Stomach (tissue), 4 donors: ENCODE data around the gene FNDC10.

Experiments
- POLR2A ChIP-seq, 4 donors: fragments of 450-650 bp; IDR thresholded peaks; one replicate each; pipeline ENCODE4 v1.6.1; 2016; ENCODE audit warnings: antibody characterized with exemption in 4 of 4, control low read depth in 2 of 4, mild to moderate bottlenecking in 1 of 4, moderate library complexity in 1 of 4
- TF ChIP-seq, protein P1 (sequence below), 7 experiments: fragments of 450-650 bp in 4 of 7; fragments of 200-600 bp in 3 of 7; sonication (generic) in 3 of 7; IDR thresholded peaks; one replicate each; pipeline ENCODE4 v1.5.1; 2016 to 2019; ENCODE audit warnings: antibody characterized with exemption in 7 of 7, control low read depth in 2 of 7, mild to moderate bottlenecking in 1 of 7

- TF ChIP-seq, protein P1, sequence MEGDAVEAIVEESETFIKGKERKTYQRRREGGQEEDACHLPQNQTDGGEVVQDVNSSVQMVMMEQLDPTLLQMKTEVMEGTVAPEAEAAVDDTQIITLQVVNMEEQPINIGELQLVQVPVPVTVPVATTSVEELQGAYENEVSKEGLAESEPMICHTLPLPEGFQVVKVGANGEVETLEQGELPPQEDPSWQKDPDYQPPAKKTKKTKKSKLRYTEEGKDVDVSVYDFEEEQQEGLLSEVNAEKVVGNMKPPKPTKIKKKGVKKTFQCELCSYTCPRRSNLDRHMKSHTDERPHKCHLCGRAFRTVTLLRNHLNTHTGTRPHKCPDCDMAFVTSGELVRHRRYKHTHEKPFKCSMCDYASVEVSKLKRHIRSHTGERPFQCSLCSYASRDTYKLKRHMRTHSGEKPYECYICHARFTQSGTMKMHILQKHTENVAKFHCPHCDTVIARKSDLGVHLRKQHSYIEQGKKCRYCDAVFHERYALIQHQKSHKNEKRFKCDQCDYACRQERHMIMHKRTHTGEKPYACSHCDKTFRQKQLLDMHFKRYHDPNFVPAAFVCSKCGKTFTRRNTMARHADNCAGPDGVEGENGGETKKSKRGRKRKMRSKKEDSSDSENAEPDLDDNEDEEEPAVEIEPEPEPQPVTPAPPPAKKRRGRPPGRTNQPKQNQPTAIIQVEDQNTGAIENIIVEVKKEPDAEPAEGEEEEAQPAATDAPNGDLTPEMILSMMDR (IDR thresholded peaks at IDR 0.05): no peak
- TF ChIP-seq POLR2A (IDR thresholded peaks at IDR 0.05): no peak
These were observed 10.9 kb upstream of the FNDC10 start for GRCh38 chr1:1610796-1611195.
